B cell (primary cell): Measurements from ENCODE around the gene NPHP4. TPM values are rescaled to one million over a fixed set of nuclear protein-coding genes. Genes with fewer than 3 reads are reported as not detected.

Source experiments
- ATAC-seq: fragments of 200-7000 bp; cut with Tn5 transposase; one replicate; pipeline ENCODE4 v1.10.0; 2021; ENCODE audit warnings: low read depth, mild to moderate bottlenecking, moderate number of reproducible peaks, moderate library complexity
- CTCF ChIA-PET: fragments of 350-600 bp; sonication (Branson Sonifier 250); formaldehyde crosslinking; loops from one replicate; lab custom pipeline; 2021; ENCODE audit warnings: antibody characterized with exemption, inconsistent platforms; lab: Charles Lee
- POLR2A ChIA-PET: fragments of 350-600 bp; sonication (Branson Sonifier 250); formaldehyde crosslinking; loops from one replicate; lab custom pipeline; 2021; ENCODE audit warnings: antibody characterized with exemption; lab: Charles Lee
- DNase-seq: peaks from one replicate; pipeline ENCODE4 v3.0.0; 2013
- H2AFZ ChIP-seq: 2 replicates; pipeline ENCODE4 v1.6.1; 2012; ENCODE audit warnings: mild to moderate bottlenecking, low read depth, low read length; ENCODE audit not compliant: insufficient read depth, poor library complexity, severe bottlenecking
- H3K27ac ChIP-seq, 2 donors: 1 replicate in 1 of 2; 2 replicates in 1 of 2; pipeline ENCODE4 v1.5.1; 2012 to 2013; ENCODE audit warnings: low read length in 2 of 2, mild to moderate bottlenecking in 2 of 2, moderate library complexity in 1 of 2
- H3K27me3 ChIP-seq, 4 experiments: fragments of 200-600 bp in 1 of 4; sonication (generic) in 1 of 4; replicated peaks in 1 of 4; 1 replicate in 2 of 4; 2 replicates in 2 of 4; pipeline versions ENCODE4 v1.6.1 to v1.7.0; 2013 to 2016; ENCODE audit warnings: low read length in 3 of 4, mild to moderate bottlenecking in 2 of 4, mixed read lengths in 1 of 4, moderate library complexity in 1 of 4; ENCODE audit not compliant: insufficient read depth in 4 of 4, control insufficient read depth in 3 of 4; ENCODE audit errors: control extremely low read depth in 1 of 4
- H3K36me3 ChIP-seq, 2 experiments: replicated peaks in 1 of 2; 1 replicate in 1 of 2; 2 replicates in 1 of 2; pipeline versions ENCODE4 v1.6.1 to v1.7.1; 2013; ENCODE audit warnings: low read length in 1 of 2; ENCODE audit not compliant: insufficient read depth in 2 of 2, control insufficient read depth in 1 of 2; ENCODE audit errors: control extremely low read depth in 1 of 2, extremely low read depth in 1 of 2
- H3K4me1 ChIP-seq, 2 donors: fragments of 200-600 bp in 1 of 2; sonication (generic) in 1 of 2; 1 replicate in 1 of 2; 2 replicates in 1 of 2; pipeline versions ENCODE4 v1.5.1 to v1.6.1; 2013 to 2017; ENCODE audit warnings: low read length in 2 of 2; ENCODE audit not compliant: control insufficient read depth in 2 of 2, insufficient read depth in 2 of 2
- H3K4me2 ChIP-seq: replicated peaks from 2 replicates; pipeline ENCODE3; 2012; ENCODE audit warnings: mild to moderate bottlenecking, low read depth, low read length; ENCODE audit not compliant: poor library complexity, severe bottlenecking
- H3K4me3 ChIP-seq, 5 experiments: fragments of 200-600 bp in 1 of 5; sonication (generic) in 1 of 5; 1 replicate in 3 of 5; 2 replicates in 2 of 5; pipeline versions ENCODE4 v1.5.1 to v1.7.0; 2011 to 2016; ENCODE audit warnings: low read length in 4 of 5, mild to moderate bottlenecking in 4 of 5, low read depth in 2 of 5, control low read depth in 1 of 5, moderate library complexity in 1 of 5; ENCODE audit not compliant: insufficient read depth in 1 of 5; ENCODE audit errors: control extremely low read depth in 1 of 5, extremely low read depth in 1 of 5
- H3K79me2 ChIP-seq: fragments of 200-600 bp; sonication (generic); one replicate; pipeline ENCODE4 v1.6.0; 2016; ENCODE audit warnings: low read length; ENCODE audit not compliant: control insufficient read depth, insufficient read depth
- H3K9ac ChIP-seq: fragments of 200-600 bp; sonication (generic); 2 replicates; pipeline ENCODE4 v1.6.1; 2017; ENCODE audit warnings: mild to moderate bottlenecking, low read length, moderate library complexity
- H3K9me3 ChIP-seq, 3 donors: one replicate each; pipeline versions ENCODE4 v1.6.1 to v1.7.1; 2013; ENCODE audit warnings: low read length in 2 of 3; ENCODE audit not compliant: control insufficient read depth in 2 of 3, insufficient read depth in 1 of 3; ENCODE audit errors: control extremely low read depth in 1 of 3
- H4K20me1 ChIP-seq: 2 replicates; pipeline ENCODE4 v1.6.0; 2012; ENCODE audit warnings: mild to moderate bottlenecking, low read length; ENCODE audit not compliant: insufficient read depth, control insufficient read depth, poor library complexity, severe bottlenecking
- H3K27ac Mint-ChIP-seq: one replicate; pipeline ENCODE4 v1.8.0; 2021; ENCODE audit warnings: mixed read lengths
- H3K27me3 Mint-ChIP-seq: one replicate; pipeline ENCODE4 v1.8.0; 2021; ENCODE audit warnings: mixed read lengths
- H3K4me1 Mint-ChIP-seq: one replicate; pipeline ENCODE4 v1.8.0; 2021; ENCODE audit warnings: mixed read lengths
- H3K4me3 Mint-ChIP-seq: one replicate; pipeline ENCODE4 v1.8.0; 2021; ENCODE audit warnings: mixed read lengths
- H3K9me3 Mint-ChIP-seq: one replicate; pipeline ENCODE4 v1.8.0; 2022; ENCODE audit warnings: mixed read lengths; ENCODE audit not compliant: insufficient read depth
- EZH2 ChIP-seq: IDR thresholded peaks from 2 replicates; pipeline ENCODE4 v1.6.1; 2012; ENCODE audit warnings: borderline replicate concordance, low read depth, mild to moderate bottlenecking, moderate library complexity, low read length; ENCODE audit not compliant: insufficient read depth, poor library complexity, severe bottlenecking
- WGBS: methylation state at CpG from one replicate; pipeline ENCODE4 v1.1.5; 2013; ENCODE audit warnings: missing lambda C conversion rate; ENCODE audit not compliant: insufficient coverage; 5-methylcytosine and 5-hydroxymethylcytosine counted together
- intact Hi-C: fragments of 100-400 bp; cut with micrococcal nuclease; formaldehyde crosslinking; loops from one replicate; pipeline ENCODE4 v1.10.0; 2022
- polyA plus RNA-seq: library from polyadenylated mRNA; depleted of rRNA; stranded (reverse); fragments of >200 nt; gene quantifications from 2 replicates; pipeline ENCODE4 v1.2.3, GENCODE V29; 2012
- total RNA-seq, 2 donors: library from RNA; stranded (reverse); fragments of 120-200 nt in 1 of 2; gene quantifications; 1 replicate in 1 of 2; 2 replicates in 1 of 2; pipeline versions ENCODE4 v1.2.3 to v1.2.4, GENCODE V29; 2013 to 2022
- TF ChIP-seq, protein P1 (sequence below): fragments of 200-600 bp; IDR thresholded peaks from one replicate; pipeline ENCODE4 v1.8.0; 2022; ENCODE audit warnings: antibody characterized with exemption, mild to moderate bottlenecking

NPHP4 gene
- total and polyA plus RNA-seq, 2 donors (not counting 1 experiment from before 2014, with no cell fraction given), result 6.5 to 14.8 TPM

- Histone ChIP-seq H3K9me3 (no peaks in the 10 kb centered on the region), H3K27me3 (no peaks in the 10 kb centered on the region), H3K4me3 (no peak overlapping the region), H3K4me2 (no peak overlapping the region), H4K20me1 (no peaks in the 10 kb centered on the region), H3K9ac (no peak overlapping the region), H3K27ac (no peak overlapping the region), H3K79me2 (no peaks in the 10 kb centered on the region), H3K4me1 (no peaks in the 10 kb centered on the region), H3K36me3 (no peaks in the 10 kb centered on the region), H2AFZ (no peak overlapping the region)
- no peak overlapping the region for H3K27ac Mint-ChIP-seq
- intact Hi-C loops, result no loop called here
- H3K4me3 Mint-ChIP-seq, result no peak overlapping the region
- ChIA-PET CTCF (no interaction called here), POLR2A (no interaction called here)
- no peak for TF ChIP-seq EZH2
- TF ChIP-seq, protein P1, sequence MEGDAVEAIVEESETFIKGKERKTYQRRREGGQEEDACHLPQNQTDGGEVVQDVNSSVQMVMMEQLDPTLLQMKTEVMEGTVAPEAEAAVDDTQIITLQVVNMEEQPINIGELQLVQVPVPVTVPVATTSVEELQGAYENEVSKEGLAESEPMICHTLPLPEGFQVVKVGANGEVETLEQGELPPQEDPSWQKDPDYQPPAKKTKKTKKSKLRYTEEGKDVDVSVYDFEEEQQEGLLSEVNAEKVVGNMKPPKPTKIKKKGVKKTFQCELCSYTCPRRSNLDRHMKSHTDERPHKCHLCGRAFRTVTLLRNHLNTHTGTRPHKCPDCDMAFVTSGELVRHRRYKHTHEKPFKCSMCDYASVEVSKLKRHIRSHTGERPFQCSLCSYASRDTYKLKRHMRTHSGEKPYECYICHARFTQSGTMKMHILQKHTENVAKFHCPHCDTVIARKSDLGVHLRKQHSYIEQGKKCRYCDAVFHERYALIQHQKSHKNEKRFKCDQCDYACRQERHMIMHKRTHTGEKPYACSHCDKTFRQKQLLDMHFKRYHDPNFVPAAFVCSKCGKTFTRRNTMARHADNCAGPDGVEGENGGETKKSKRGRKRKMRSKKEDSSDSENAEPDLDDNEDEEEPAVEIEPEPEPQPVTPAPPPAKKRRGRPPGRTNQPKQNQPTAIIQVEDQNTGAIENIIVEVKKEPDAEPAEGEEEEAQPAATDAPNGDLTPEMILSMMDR, result no peak
- no peaks in the 10 kb centered on the region for H3K27me3 Mint-ChIP-seq
- H3K4me1 Mint-ChIP-seq, result no peaks in the 10 kb centered on the region
- 96% methylated on average over 10 of the region's 11 CpGs for WGBS
- no peaks in the 10 kb centered on the region for H3K9me3 Mint-ChIP-seq
- ATAC-seq (no peak), DNase-seq (no peak)
These were observed 84.8 kb downstream of the NPHP4 start for GRCh38 chr1:5907386-5907785.

- intact Hi-C loops, result no loop called here
- Histone ChIP-seq H3K4me2 (no peak overlapping the region), H3K4me1 (no peaks in the 10 kb centered on the region), H3K9ac (no peak overlapping the region), H3K9me3 (no peaks in the 10 kb centered on the region), H2AFZ (no peak overlapping the region), H3K79me2 (no peaks in the 10 kb centered on the region), H3K27me3 (no peaks in the 10 kb centered on the region), H3K36me3 (no peaks in the 10 kb centered on the region), H3K27ac (no peak overlapping the region), H3K4me3 (no peak overlapping the region), H4K20me1 (no peaks in the 10 kb centered on the region)
- ChIA-PET CTCF (no interaction called here), POLR2A (no interaction called here)
- 92% methylated on average over 9 of the region's 12 CpGs for WGBS
- TF ChIP-seq, protein P1, result no peak
- no peak for TF ChIP-seq EZH2
- Mint-ChIP-seq H3K27ac (no peak overlapping the region), H3K4me1 (no peaks in the 10 kb centered on the region), H3K27me3 (no peaks in the 10 kb centered on the region), H3K4me3 (no peak overlapping the region), H3K9me3 (no peaks in the 10 kb centered on the region)
- DNase-seq (no peak), ATAC-seq (no peak)
These were observed 85.3 kb downstream of the NPHP4 start for GRCh38 chr1:5906966-5907365.
